Measurements from ENCODE around the gene MAML2. TPM values are rescaled to one million over a fixed set of nuclear protein-coding genes. Genes with fewer than 3 reads are reported as not detected.

MAML2 gene
- total and polyA plus RNA-seq, 10 donors: 2.7 to 43.4 (median 27.2) TPM

- H3K4me1 ChIP-seq: peaks cover 6 to 65% (median 39%) of the 10 kb centered on the region in 6 donors
- no peaks in the 10 kb centered on the region for H3K27me3 ChIP-seq (replicated peaks in 1 of 7)
- no peak for DNase-seq
- H3K9me3 ChIP-seq: no peaks in the 10 kb centered on the region
- H3K27ac ChIP-seq: peak overlapping the region in 7 of 8 donors; percentile 19 to 69 (median 64)
- no peaks in the 10 kb centered on the region for H3K36me3 ChIP-seq
- intact Hi-C loops (cut with DNase I; ENCODE audit: low total_unique reads): no loop called here
- TF ChIP-seq POLR2AphosphoS5 (IDR thresholded peaks at IDR 0.05) (no peak), POLR2A (IDR thresholded peaks at IDR 0.05) (no peak), CTCF (IDR thresholded peaks at IDR 0.05 in 8 of 11, conservative IDR thresholded peaks at IDR 0.05 in 3 of 11) (no peak)
- no peak overlapping the region for H3K4me3 ChIP-seq
- 62 to 77% (median 69%) methylated on average over 3 of the region's 3 CpGs for WGBS, 5 donors
These were observed 173.7 kb downstream of the MAML2 start for GRCh38 chr11:96169250-96169649.

GRCh38 chr11:96168623-96169022 lies 174.4 kb downstream of the MAML2 start:
- no peaks in the 10 kb centered on the region for H3K36me3 ChIP-seq
- 18 to 37% (median 22%) methylated on average over 2 of the region's 2 CpGs for WGBS, 5 donors
- TF ChIP-seq POLR2A (IDR thresholded peaks at IDR 0.05) (no peak), CTCF (IDR thresholded peaks at IDR 0.05 in 8 of 11, conservative IDR thresholded peaks at IDR 0.05 in 3 of 11) (no peak), POLR2AphosphoS5 (IDR thresholded peaks at IDR 0.05) (peak in 1 of 3 donors; percentile 59)
- peaks cover 4 to 62% (median 36%) of the 10 kb centered on the region in 6 donors for H3K4me1 ChIP-seq
- intact Hi-C loops (cut with DNase I; ENCODE audit: low total_unique reads): no loop called here
- no peaks in the 10 kb centered on the region for H3K9me3 ChIP-seq
- no peak overlapping the region for H3K4me3 ChIP-seq
- DNase-seq: no peak
- no peaks in the 10 kb centered on the region for H3K27me3 ChIP-seq (replicated peaks in 1 of 7)
- H3K27ac ChIP-seq: peak overlapping the region in 7 of 8 donors; percentile 19 to 69 (median 64)

GRCh38 chr11:96167787-96168186 lies 175.2 kb downstream of the MAML2 start:
- intact Hi-C loops (cut with DNase I; ENCODE audit: low total_unique reads): no loop called here
- WGBS, 5 donors: 89 to 95% (median 93%) methylated on average over 3 of the region's 3 CpGs
- H3K27ac ChIP-seq: peak overlapping the region in 4 of 8 donors; percentile 46 to 69 (median 64)
- no peak for DNase-seq
- H3K36me3 ChIP-seq: no peaks in the 10 kb centered on the region
- peaks cover 0 to 62% (median 33%) of the 10 kb centered on the region in 6 donors for H3K4me1 ChIP-seq
- TF ChIP-seq POLR2A (IDR thresholded peaks at IDR 0.05) (no peak), POLR2AphosphoS5 (IDR thresholded peaks at IDR 0.05) (no peak), CTCF (IDR thresholded peaks at IDR 0.05 in 8 of 11, conservative IDR thresholded peaks at IDR 0.05 in 3 of 11) (no peak)
- H3K27me3 ChIP-seq (replicated peaks in 1 of 7): no peaks in the 10 kb centered on the region
- H3K9me3 ChIP-seq: no peaks in the 10 kb centered on the region
- no peak overlapping the region for H3K4me3 ChIP-seq

- intact Hi-C loops (cut with DNase I; ENCODE audit: low total_unique reads): no loop called here
- TF ChIP-seq POLR2A (IDR thresholded peaks at IDR 0.05) (no peak), CTCF (IDR thresholded peaks at IDR 0.05 in 8 of 11, conservative IDR thresholded peaks at IDR 0.05 in 3 of 11) (no peak), POLR2AphosphoS5 (IDR thresholded peaks at IDR 0.05) (no peak)
- H3K4me3 ChIP-seq: no peak overlapping the region
- H3K4me1 ChIP-seq: peaks cover 0 to 62% (median 31%) of the 10 kb centered on the region in 6 donors
- peak overlapping the region in 2 of 8 donors; percentile 16 to 46 for H3K27ac ChIP-seq
- no peaks in the 10 kb centered on the region for H3K27me3 ChIP-seq (replicated peaks in 1 of 7)
- WGBS, 5 donors: 88 to 94% (median 92%) methylated on average over 4 of the region's 4 CpGs
- H3K9me3 ChIP-seq: no peaks in the 10 kb centered on the region
- no peaks in the 10 kb centered on the region for H3K36me3 ChIP-seq
- no peak for DNase-seq
These were observed 175.7 kb downstream of the MAML2 start for GRCh38 chr11:96167203-96167758.

Data from spleen (tissue), 11 donors.